Measurements from ENCODE around the gene NRXN3. TPM values are rescaled to one million over a fixed set of nuclear protein-coding genes. Genes with fewer than 3 reads are reported as not detected.

The NRXN3 gene
- total and polyA plus RNA-seq, 2 of the 4 experiments (the other 2 are of a cell fraction) = 4.8 to 25.1 TPM

GRCh38 chr14:79542121-79542520 is 1371.9 kb downstream of the NRXN3 start:
- POLR2A ChIA-PET (ENCODE audit: unreplicated experiment) = no interaction called here
- no peak overlapping the region for H3K56ac ChIP-seq (ENCODE audit: extremely low read depth, insufficient read depth, low read length)
- H3K9me1 ChIP-seq (ENCODE audit: insufficient read depth, low read length) = no peaks in the 10 kb centered on the region
- H4K8ac ChIP-seq (ENCODE audit: low read depth in 2 of 2, low read length in 2 of 2) = no peak overlapping the region
- no peak overlapping the region for H3K4me3 ChIP-seq (ENCODE audit: insufficient read depth, low read depth, low read length)
- no TSS peak for BruUV-seq (replicated peaks)
- no peaks in the 10 kb centered on the region for H4K20me1 ChIP-seq (ENCODE audit: insufficient read depth, low read length)
- no peak overlapping the region for H3K9ac ChIP-seq (ENCODE audit: low read depth, low read length)
- intact Hi-C loops (cut with micrococcal nuclease) = loop anchor here (2.0 to 5.0 kb wide), 3 partner anchors 265 to 570 kb away; no protein-coding TSS in a partner anchor
- H4K91ac ChIP-seq (ENCODE audit: insufficient read depth, low read depth, low read length) = no peak overlapping the region
- no peak overlapping the region for H2AK9ac ChIP-seq (replicated peaks; ENCODE audit: low read depth, low read length, poor library complexity)
- H3K4me1 ChIP-seq (ENCODE audit: control insufficient read depth, insufficient read depth, low read length) = peaks cover 16% of the 10 kb centered on the region; the same call in 1 of the 2 replicates
- H2BK20ac ChIP-seq (ENCODE audit: low read depth, low read length) = no peak overlapping the region
- no peak overlapping the region for H3K4ac ChIP-seq (ENCODE audit: low read depth, low read length)
- TF ChIP-seq CHD1 (IDR thresholded peaks at IDR 0.05; ENCODE audit: low read depth, low read length) = no peak
- H2BK15ac ChIP-seq (ENCODE audit: low read depth, low read length) = no peak overlapping the region
- no peaks in the 10 kb centered on the region for H3K27me3 ChIP-seq (ENCODE audit: control insufficient read depth, insufficient read depth, low read length)
- H3K4me2 ChIP-seq (ENCODE audit: low read depth, low read length) = peak overlapping the region; percentile 38; the same call in 1 of the 2 replicates
- H3K9me3 ChIP-seq (ENCODE audit: control insufficient read depth, insufficient read depth, low read length) = no peaks in the 10 kb centered on the region
- no CpG with 5 or more reads among the region's 3 CpGs for WGBS, 2 experiments (ENCODE audit: extremely low coverage in 2 of 2, insufficient read length in 1 of 2)
- peak overlapping the region; percentile 32 for H2BK5ac ChIP-seq (ENCODE audit: low read depth, low read length, poor library complexity, severe bottlenecking)
- H3K14ac ChIP-seq (replicated peaks; ENCODE audit: low read depth, low read length) = no peak overlapping the region
- DNase-seq (no peak), ATAC-seq (ENCODE audit: low read depth) (peak; percentile 18)
- H2AK5ac ChIP-seq (ENCODE audit: low read depth, low read length) = no peak overlapping the region
- H3K18ac ChIP-seq (ENCODE audit: low read depth, low read length) = peak overlapping the region; percentile 85; the same call in 1 of the 2 replicates
- H3K36me3 ChIP-seq (ENCODE audit: control insufficient read depth, insufficient read depth, low read length) = no peaks in the 10 kb centered on the region
- H3K23ac ChIP-seq (ENCODE audit: low read depth, low read length) = no peak overlapping the region
- peak overlapping the region; percentile 22; the same call in 1 of the 2 replicates for H4K5ac ChIP-seq (ENCODE audit: low read depth, low read length)
- H3K27ac ChIP-seq (ENCODE audit: insufficient read depth, low read length) = no peak overlapping the region
- H2AFZ ChIP-seq (replicated peaks; ENCODE audit: low read length, poor library complexity) = no peak overlapping the region
- no peaks in the 10 kb centered on the region; a peak in 2 of 4 replicates for H3K79me1 ChIP-seq (ENCODE audit: low read depth in 1 of 2, low read length in 2 of 2)
- H2BK120ac ChIP-seq (ENCODE audit: low read depth, low read length) = peak overlapping the region; percentile 30; the same call in 1 of the 2 replicates
- dilution Hi-C loops (cut with HindIII; ENCODE audit: low sequenced_read_pairs, unreplicated experiment) = no loop called here
- in situ Hi-C loops (cut with MboI; ENCODE audit: low sequenced_read_pairs) = no loop called here
- CTCF ChIA-PET = no interaction called here

Measured in IMR-90 (cell line).